ENCODE data around the gene UAP1L1.

DNA sequence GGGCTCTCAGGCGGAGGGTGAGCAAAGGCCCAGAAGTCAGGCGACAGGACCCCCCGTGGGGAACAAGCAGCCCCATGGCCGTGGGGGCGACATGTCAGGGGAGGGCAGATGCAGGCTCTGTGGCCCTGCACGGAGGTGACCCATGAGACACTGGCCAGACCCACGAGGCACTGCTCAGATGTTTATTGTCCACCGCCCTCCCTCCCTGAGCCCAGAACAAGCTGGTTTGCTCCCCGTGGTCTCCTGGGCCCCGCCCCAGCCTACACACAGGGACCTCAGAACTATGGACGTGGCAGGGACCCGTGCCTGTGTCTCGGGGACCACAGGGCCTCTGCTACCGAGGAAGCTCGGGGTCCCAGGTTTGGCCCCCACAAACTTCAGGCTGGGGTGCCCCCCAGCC, 47.3 kb upstream of the UAP1L1 start:
- TF ChIP-seq CTCF (IDR thresholded peaks at IDR 0.05) (no peak), POLR2AphosphoS5 (IDR thresholded peaks at IDR 0.05) (no peak), POLR2A (IDR thresholded peaks at IDR 0.05; ENCODE audit: low read depth) (no peak), EP300 (IDR thresholded peaks at IDR 0.05) (no peak)

All from esophagus muscularis mucosa (tissue), 4 donors.